GM21825 (cell line): Measurements from ENCODE around the gene PARVG.

Experiments used
- ATAC-seq: cut with Tn5 transposase; IDR thresholded peaks from one replicate; pipeline ENCODE4 v1.9.1; 2021; ENCODE audit warnings: mild to moderate bottlenecking, moderate library complexity; ENCODE audit not compliant: unreplicated experiment

PARVG gene

DNA sequence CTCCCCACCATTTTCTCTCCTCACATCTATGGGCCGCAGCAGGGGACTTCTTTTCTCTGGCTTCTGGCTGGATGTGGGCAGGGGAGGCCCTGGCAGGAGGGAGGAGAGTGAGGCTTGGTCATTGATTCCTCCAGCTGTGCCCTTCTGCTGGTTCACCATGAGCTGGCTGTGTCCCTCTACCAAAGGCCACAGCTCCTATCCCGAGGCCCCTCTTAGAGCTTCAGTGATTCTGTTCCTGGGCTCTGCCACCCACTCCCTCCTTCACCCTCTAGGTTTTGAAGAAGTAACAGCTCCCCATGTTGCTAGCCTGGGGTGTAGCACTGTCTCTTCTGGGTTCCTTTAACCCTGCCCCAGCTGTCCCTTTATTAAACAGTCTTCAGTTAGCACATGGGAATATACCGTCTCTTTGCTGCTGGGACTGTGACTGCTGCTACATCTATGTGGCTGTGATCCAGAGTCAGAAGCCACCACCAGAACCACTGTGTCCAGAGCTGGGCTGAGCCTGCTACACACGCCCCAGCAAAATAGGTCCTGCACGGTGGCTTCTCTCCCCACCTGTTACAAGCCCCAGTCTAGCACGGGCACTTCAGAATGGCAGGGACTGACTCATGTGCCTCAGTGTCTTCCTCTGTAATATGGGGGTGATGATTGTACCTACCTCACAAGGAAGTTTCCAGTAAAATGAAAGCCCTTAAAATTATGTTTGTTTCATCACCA, 578 bp upstream of the PARVG start:
- no peak for ATAC-seq

DNA sequence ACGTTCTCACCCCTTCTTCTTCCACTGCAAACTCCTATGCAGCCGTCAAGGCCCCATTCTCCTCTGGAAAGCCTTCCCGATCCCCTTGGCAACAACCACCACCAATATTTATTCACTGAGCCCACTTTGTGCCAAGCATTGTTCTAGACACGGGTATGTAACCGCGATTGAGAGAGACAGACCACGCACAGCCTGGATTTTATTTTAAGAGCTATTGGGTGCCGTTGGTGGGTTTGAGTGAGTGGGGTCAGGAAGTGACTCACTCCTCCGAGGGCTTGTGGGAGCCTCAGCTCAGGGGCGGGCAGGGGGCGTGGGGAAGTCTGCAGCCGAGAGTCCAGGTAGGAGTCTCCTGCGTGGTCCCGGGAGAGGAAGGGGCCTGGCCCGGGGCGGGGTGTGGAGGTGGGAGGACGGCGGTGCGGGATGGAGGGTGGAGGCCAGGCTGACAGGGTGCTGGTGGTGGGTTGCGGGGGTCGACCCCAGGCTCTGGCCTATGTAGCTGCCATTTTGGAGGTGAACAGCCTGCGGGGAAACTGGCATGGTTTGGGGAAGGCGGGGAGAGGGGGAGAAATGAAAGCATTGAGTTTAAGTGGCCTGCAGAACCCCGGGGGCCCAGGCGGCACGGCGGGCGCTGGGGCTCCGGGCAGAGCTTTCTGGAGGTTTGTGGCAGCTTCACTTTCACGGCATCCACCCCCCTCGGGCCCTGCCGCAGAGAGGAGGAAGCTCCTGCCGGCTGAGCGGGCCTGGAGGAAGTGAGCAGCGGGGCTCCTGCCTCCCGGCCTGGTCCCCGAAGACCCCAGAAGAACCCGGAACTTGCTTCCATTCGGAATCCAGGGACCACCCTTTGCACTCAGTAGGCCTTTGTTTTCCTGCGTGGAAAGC, 547 bp downstream of the PARVG start:
- ATAC-seq, result no peak

DNA sequence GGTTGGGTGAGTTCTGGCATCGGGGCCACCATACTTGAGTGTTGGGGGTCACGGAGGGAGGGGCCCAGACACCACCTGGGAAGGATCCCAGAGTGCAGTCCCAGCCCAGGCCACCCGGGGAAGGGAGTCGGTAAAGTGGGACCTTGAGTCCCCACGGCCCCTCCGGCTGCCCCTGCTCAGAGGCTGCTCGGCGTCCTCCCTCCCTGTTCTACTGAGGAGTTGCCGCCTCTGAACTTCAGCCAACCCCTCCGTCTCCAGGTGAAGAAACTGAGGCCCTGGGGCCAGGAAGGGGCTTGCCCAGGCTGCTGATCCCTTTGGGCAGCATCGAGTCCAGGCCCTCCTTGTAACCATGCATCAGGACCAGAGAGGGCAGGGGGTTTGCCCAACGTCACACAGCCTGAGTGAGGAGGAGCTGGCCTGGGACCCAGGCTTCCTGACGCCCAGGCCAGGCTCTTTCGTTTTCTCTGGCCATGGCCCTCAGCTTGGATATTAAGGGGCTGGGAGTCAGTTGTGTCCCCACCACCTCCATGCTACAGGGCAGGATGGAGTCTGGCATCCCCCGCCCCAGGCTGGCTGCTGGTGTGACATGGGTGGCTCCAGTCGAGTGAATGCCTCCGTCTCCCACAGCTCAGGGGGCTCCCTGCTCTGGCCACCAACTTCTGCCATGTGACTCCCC, 1.3 kb downstream of the PARVG start:
- no peak for ATAC-seq

DNA sequence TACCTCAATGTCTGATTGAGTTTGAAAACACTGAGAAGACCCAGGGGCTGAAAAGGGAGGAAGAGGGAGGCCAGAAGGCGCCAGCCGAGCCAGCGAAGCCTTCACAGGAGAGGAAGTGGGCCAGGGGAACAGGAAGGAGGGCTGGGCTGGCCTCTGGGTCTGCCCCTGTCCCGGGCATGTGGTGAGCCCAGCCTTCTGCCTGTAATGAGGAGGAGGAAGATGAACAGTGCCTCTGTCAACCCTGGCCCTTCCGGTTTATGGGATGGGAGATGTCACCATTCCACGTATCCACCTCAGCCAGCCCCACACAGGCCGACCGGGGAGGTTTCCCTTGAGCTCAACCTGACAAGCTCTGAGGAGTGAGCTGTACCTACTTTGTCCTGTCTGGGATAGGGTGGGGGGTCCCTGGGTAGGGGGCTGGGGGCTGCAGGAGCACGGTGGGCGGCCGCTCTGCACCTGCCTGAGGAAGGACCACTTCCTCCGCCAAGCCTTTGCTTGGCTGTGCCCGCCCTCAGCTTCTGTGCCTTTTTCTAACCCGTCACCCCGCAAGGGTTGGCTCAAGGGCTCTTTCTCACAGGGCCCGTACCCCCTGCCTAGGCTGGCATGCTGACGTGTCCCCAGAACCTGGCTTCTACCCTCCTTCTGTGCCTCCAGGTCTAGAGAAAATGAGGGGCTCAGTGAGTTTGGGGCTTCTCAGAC, 2.0 kb downstream of the PARVG start:
- ATAC-seq, result no peak

DNA sequence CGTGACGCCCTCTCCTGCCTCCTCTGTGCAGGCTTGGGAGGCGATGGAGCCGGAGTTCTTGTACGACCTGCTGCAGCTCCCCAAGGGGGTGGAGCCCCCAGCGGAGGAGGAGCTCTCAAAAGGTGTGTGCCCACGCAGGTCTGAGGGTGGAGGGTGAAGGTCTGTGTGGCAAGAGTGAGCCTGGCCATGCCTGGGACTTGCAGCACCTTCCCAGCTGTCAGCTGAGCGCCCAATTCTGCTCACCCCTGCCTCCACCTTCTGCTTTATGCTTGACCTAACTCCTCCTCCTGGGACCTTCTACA, 2.5 kb downstream of the PARVG start:
- ATAC-seq, result no peak

DNA sequence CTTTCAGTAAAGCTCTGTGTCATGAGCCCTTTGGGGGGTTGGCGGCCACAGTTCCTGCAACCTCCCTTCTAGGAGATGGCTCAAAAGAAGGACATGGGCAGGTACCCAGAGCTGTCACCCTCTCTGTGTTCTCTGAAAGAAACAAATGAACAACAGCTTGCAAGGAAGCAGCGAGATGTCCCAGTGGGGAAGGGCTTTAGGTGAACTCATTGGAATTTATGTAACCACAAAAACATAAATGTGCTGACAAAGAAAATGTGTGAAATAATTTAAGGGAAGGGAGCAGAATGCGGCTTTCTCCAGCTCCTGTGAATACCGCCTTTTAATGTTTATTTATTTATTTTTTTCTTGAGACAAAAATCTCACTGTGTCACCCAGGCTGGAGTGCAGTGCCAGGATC, 3.3 kb downstream of the PARVG start:
- ATAC-seq, result no peak

DNA sequence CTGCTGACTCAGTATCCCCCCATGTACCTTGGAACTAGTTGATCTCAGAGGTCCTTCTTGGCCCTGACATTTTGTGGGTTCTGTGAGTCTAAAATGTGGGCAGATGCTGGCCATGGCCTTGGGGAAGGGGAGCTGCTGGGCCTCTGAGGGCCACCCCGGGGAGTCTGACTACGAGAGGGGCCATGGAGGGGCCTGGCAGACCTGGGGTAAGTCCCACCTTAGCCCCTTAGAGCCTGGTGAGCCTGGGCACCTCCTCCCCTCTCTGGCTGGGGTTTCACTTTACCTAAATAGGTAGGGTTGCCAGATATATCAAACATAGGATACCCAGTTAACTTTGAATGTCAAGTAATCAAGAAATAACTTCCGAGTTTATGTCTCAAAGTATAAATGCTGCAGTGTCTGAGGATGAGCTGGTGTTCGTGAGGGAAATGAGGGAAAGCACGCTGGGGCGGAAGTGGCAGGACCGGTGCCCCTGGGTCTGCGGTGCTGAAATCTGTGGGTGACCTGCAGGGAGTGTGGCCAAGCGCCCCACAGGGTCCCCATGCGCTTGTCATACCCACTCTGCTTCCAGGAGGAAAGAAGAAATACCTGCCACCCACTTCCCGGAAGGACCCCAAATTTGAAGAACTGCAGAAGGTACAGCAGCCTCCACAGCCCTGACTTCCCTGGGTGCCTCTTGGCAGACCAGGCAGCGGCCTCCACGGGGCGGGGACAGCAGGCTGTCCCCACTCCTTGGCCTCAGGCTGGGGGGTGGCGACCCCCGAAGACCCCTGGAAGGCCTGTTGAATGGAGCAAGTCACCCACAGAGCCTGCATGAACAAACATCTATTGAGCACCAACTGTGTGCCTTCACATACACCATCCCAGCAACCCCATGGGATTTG, 4.8 kb downstream of the PARVG start:
- no peak for ATAC-seq

DNA sequence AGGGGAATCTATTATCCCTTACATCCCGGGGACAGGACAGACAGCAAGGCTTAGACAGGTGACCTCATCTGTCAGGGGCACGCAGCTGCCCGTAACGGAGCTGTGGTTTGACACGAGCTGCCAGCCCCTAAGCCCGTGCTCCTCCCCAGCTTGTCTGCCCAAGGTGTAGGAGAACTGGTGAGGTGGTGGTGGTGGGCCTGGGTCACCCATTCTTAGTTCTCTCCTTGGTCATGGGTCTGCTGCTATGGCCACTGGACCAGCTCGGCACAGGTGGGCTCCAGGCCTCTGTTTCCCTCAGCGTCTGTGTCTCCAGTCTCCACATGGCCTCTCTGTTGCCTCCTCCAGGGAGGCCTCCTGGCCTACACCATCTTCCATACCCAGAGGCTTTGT, 5.4 kb downstream of the PARVG start:
- ATAC-seq, result no peak

DNA sequence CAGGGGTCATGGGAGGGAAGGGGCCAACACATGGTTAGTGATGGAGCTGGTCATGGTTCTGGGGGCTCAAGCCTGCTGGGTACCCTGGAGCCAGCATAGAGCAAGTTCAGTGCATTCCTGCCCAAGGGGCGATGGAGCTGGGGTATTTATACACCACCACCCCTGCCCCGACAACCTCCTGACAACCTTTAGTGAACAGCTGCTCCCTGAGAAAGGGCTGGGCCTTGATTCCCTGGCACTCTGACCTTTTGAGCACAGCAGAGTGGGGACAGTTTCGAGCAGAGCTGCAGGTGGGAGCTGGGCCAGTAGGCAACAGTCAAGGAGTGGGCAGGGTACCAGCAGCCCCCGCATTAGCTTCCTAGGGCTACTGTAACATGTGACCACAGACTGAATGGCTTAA, 6.0 kb downstream of the PARVG start:
- no peak for ATAC-seq

DNA sequence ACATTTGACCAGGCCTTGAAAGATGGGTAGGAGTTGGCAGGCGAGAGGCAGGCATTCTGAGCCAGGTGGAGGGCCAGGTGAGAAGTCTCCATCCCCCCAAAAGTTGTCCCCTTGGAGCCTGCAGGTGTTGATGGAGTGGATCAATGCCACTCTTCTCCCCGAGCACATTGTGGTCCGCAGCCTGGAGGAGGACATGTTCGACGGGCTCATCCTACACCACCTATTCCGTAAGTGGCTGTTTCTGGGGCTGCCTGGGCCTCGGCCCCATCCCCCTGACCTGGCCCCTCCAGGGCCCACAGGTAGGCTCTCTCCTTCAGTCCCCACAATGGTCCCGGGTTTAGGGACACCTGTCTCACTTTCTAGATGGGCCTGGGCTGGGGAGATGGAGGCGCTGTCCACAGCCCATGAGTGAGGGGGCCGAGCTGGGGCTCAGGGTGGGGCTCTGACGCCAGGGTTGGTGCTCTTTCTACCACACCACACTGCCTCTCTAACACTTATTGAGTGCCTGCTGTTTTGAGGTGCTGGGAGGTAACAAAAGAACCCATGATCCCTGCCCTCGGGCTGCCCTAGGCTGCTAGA, 7.0 kb downstream of the PARVG start:
- ATAC-seq, result no peak

DNA sequence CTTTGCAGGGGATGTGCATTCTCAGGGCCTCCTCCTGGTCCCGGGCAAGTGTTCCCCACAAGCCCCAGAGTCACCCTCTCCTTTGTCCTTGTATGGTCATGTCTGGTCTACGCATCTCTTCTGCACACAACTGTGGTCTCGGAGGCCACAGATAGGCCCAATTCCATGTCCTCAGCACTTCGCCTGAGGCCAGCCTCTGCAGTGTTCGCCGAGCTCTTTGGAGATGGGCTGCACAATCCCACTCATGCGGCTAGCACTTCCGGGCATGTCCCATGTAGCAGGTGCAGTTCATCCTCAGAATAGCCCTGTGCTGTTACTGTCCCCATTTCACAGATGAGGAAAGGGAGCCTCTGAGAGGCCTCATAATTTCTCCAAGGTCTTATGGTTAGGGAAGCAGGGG, 7.6 kb downstream of the PARVG start:
- no peak for ATAC-seq

DNA sequence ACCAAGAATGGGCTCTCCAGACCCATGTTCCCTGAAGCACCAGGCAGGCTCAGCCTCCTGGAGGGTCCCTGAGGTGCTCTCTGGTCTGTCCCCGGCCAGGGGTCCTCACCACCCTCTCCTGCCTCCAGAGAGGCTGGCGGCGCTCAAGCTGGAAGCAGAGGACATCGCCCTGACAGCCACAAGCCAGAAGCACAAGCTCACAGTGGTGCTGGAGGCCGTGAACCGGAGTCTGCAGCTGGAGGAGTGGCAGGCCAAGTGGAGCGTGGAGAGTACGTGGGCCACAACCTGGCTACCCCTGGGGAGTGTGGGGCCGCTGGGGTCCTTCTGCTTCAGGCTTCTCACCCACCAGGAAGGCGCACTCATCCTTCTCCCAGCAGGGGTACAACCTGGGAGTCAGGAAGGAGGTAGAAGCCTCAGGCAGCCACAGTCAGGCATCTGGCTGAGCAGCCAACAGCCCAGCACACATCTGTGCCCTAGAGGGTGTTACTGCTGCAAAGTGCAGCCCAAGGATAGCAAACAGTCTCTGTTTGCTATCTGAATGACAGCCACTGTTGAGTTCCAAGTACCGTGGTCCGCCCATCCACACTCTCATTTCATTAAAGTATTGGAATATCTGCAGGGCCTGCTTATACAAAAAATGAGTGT, 8.4 kb downstream of the PARVG start:
- ATAC-seq, result no peak

DNA sequence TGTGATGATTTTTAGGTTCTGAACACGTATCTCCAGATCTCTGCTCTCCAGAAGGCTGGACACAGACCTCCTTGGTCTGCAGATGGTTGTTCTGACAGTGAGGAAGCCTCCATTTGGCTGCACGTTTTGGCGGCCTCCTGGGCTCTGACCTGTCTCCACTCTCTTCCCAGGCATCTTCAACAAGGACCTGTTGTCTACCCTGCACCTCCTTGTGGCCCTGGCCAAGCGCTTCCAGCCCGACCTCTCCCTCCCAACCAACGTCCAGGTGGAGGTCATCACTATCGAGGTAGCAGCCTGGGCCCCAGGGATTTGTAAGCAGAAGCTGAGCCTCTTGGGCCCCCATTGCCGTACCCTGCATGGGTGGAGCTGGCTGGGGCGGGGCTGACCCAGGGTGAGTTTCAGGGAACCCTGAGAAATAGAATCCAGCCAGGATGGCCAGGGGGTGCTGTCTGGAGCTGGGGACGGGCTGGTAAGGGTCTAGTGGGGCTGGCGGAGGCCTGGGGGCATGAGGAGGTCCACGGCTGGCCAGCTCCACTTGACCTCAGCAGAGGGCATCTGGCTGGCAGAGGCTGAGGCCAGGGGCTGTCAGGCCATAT, 9.8 kb downstream of the PARVG start:
- ATAC-seq, result no peak

DNA sequence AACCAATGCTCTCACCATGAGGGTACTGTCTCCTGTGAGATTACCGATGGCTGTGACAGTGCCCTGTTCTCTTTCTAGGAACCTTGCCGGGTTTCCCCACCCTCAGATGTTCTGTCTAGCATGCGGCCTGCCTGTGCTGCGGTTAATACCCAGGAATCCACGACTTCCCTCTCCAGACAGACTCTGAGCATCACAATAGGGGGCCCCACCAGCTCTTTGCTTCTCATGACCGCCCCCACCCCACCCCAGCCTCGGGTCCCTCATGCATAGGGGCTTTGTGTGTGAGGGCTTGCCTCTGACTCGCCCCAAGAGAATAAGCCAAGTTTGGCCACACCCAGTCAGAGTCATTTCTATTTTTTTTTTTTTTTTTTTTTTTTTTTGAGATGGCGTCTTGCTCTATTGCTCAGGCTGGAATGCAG, 10.3 kb downstream of the PARVG start:
- ATAC-seq, result no peak

DNA sequence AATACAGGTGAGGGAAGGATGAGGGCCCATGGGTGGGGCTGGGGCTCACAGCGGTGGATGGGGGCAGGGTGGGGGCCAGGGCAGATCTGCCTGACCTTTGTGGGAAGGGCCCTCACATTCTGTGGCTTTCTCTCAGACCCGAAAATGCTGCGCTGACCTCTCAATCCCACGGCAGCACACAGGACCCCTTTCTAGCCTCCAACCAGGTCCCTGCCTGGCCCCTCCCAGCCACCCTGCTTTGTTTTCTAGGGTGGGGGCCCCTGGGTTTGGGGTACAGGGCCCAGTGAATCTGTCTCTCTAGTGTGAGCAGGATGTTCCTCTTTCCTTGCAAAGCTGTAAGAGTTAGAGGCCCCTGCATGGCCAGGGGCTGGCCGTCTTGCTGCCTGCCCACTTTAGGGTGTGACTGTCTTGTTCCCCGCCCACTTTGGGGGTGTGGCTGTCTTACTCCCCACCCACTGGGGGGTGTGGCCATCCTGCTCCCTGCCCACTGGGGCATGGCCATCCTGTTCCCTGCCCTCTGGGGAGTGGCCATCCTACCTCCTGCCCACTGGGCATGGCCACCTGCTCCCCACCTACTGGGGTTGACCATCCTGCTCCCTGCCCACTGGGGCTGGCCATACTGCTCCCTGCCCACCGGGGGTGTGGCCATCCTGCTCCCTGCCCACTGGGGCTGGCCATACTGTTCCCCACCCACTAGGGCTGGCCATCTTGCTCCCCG, 11.5 kb downstream of the PARVG start:
- ATAC-seq, result no peak

DNA sequence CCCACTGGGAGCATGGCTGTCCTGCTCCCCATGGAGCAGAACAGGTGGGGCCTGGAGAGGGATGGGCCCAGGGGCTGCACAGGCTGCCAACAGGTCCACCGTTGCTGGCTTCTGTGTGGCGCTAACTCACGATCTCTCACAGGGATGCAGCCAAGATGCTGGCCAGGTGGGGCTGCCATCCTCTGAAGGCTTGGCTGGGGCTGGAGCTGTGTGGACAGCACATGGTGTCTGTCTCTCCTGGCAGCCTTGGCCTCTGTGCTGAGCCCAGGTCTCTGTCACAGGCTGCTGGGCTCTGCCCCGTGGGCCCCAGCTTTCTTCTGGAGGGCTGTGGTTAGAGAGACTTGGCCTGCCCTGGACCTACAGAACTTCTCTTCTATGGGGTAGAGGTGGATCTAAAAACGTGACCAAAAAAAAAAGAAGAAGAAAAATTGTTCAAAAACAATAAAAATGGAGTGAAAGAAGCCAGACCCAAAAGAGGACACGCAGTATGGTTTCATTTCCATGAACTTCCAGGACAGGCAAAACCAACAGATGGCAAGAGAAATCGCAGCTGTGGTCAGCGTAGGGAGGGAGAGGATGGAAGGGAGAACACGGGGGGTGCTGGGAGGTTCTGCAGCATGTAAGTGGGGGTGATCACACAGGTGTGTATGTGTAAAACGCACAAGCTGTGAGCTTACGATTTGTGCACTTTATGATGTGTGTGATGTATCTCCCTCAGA, 12.2 kb downstream of the PARVG start:
- no peak for ATAC-seq

DNA sequence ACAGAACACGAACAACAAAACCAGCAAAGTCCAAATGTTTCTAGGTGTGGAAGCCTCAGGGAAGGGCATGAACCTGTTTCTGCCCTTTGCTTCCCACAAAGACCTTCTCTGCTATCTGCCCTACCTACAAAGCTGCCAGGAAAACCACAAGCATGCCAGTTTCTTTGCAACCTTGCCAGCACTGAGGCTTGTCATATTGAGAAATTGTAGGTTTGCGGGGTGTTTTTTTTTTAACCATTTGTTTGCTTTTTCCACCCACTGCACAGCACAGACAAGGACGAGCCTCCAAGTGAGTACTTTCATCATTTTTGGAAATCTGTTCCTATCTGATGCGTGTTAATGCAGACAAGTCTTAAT, 12.8 kb downstream of the PARVG start:
- no peak for ATAC-seq

DNA sequence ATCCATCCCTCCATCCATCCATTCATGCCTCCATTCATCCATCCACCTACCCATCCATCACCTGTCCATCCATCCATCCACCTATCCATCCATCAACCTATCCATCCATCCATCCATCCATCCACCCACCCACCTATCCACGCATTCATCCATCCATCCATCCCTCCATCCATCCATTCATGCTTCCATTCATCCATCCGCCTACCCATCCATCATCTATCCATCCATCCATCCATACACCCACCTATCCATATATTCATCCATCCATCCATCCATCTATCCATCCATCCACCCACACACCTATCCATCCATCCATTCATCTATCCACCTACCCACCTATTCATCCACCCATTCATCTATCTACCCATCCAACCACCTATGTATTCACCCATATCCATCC, 13.8 kb downstream of the PARVG start:
- no peak for ATAC-seq
